Activated gamma-delta T cell treated with anti-CD3 and anti-CD28 coated beads, Interleukin-2, amount 50 U/mL, for 16 hours (primary cell): ENCODE measurements around the gene FOXP1.
A peak's percentile ranks its signal among the peaks of the same experiment; 100 is the strongest.

Experiments
- DNase-seq: peaks from one replicate; pipeline ENCODE4 v3.0.0-alpha.2; 2020; ENCODE audit warnings: low read depth

The FOXP1 gene

GRCh38 chr3:71586810-71587242 is 3.3 kb upstream of the FOXP1 start:
- DNase-seq = no peak

GRCh38 chr3:71585887-71586809 is 2.6 kb upstream of the FOXP1 start:
- no peak for DNase-seq

GRCh38 chr3:71585131-71585530 is 1.6 kb upstream of the FOXP1 start:
- DNase-seq = no peak

DNA sequence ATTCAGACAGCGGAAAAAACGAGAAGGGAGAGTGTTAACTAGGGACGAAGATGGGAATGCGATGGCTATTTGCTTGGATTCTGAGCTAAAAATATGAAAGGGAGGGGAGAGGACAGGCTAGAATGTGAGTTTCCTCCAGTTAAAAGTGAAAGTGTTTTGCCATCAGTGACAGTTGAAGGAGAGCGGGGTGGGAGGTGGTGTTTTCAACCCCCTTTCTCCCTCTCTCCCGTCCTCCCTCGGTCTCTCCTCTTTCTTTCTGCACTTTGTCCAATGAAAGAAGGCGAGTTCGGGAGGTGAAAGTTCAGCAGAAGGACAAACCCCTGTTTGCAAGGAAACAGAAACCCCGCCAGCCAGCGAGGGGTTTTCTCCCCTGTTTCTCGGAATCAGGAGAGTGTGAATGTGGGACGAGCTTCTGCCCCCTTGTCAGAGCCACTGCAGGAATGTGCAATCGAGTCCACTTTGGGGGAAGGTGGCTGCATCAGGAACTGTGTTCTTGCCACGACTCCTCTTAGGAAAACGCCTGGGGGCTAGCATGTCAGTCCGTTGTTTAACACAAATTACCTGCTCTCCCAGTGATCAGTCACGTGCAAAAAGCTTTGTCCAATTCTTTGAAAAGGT is 975 bp upstream of the FOXP1 start:
- DNase-seq = peak; percentile 26

DNA sequence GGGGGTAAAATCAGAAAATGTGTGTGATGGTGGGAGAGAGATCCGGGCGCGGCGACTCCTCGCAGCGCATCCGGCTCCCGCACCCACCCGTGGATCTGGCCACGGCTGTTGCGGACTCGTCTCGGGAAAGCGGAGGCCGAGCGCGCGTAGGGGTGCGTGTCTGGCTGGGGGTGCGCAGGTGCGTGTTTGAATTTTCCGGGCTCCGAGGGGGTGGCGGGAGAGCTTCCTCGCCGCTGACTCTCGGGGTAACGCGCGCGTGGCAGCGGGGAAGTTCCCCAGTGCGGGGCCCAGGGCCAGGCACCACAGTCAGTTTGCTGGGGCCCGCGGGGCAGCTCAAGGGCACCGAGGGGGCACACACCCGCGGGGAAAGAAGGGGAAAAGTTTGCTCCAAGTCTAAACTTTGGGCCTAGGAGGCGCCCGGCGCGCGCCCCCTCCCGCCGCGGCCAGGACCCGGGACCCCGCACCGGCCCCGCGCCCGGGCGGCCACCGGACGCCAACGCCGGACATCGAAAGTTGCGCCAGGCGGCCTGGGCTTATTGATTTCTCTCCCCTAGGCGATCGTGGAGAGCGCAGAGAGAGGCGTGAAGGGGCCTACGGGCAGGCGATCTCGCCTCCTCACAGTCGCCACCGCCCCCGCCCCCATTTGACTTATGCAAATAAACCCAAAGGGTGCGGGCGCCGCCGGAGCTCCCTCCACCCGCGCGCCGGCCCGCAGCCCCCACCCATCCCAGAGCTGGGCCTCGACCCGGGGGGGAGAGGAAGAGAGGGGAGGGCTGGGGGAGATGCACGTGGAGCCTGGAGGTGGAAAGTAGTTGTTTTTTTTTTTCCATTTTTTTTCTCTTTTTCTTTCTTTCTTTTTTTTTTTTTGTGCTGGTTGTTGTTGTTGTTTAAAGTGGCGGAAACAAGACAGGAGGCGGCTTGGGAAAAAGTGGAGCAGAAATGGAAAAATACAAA is 639 bp downstream of the FOXP1 start:
- peak; percentile 41 for DNase-seq

- DNase-seq = no peak
Measured at GRCh38 chr3:71582036-71582611, 1.4 kb downstream of the FOXP1 start.

- no peak for DNase-seq
Measured at GRCh38 chr3:71581457-71582035, 2.0 kb downstream of the FOXP1 start.

GRCh38 chr3:71580636-71581456 is 2.7 kb downstream of the FOXP1 start:
- DNase-seq = no peak

GRCh38 chr3:71579935-71580406 is 3.6 kb downstream of the FOXP1 start:
- no peak for DNase-seq

DNA sequence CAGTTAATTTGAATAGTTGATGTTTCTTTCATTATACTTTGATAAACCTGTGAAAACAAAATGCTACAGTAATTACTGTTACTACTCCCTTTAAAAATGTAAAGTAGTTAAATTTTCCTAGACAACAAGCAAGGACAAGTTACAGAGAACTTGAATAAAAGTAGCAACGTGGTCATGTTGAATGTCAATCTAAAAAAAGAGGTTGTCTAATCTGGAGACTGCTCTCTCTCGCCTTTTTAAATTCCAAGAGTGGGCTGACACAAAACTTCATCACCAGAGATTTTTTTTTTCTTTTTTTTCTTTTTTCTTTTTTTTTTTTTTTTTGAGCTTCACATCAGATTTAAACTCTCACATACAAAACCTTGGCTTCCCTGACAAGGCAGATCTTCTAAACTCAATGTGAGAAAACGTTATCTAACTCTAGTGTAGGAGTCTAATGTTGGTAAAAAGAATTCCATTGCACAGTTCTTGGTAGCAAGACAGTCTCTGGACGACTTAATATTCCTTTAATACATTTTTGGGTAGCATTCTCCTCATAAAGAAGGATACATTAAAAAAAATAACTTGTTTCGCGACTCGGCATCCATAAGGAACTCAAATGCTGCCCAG is 4.1 kb downstream of the FOXP1 start:
- DNase-seq = no peak

- DNase-seq = no peak
Measured at GRCh38 chr3:71578054-71578751, 5.3 kb downstream of the FOXP1 start.

DNA sequence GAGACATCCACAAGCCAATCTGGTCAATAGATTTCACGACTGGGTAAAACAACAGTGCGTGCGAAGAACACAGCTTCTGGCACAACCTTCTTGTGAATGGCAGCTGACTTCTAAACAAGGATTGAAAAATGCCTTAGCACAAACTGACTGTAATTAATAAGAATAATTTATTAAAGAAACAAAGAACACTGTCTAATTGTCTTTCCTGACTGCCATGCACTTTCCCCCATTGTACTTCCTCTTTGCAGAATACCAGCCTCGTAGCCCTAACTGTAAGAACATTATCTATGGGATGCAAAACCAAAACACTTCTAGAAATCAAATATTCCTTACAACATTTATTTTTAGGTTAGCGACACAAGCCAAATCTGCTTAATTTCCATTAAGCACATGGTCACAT is 6.5 kb downstream of the FOXP1 start:
- DNase-seq = no peak

DNA sequence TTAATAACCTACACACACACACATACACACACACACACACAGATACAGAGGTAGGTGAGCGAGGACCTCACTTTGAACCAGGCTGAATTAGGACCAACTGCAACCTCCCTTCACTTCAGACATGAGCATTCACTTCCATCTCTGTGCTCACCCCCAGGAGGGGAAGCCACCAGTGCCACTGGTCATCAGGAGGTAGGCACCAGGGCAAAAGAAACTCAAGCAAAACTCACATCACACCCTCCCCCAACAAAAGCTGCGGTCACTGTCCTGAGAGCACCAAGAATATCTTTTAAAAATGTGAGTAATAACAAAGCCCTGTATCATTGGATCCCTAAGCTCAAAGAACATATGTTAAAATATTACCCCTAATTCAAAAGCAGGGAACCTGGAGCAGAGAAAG is 8.1 kb downstream of the FOXP1 start:
- DNase-seq = no peak

GRCh38 chr3:71573181-71573580 is 10.3 kb downstream of the FOXP1 start:
- no peak for DNase-seq

GRCh38 chr3:71570546-71570945 is 13.0 kb downstream of the FOXP1 start:
- DNase-seq = no peak

GRCh38 chr3:71568207-71568606 is 15.3 kb downstream of the FOXP1 start:
- DNase-seq = no peak

- no peak for DNase-seq
Measured at GRCh38 chr3:71566776-71567175, 16.8 kb downstream of the FOXP1 start.

DNA sequence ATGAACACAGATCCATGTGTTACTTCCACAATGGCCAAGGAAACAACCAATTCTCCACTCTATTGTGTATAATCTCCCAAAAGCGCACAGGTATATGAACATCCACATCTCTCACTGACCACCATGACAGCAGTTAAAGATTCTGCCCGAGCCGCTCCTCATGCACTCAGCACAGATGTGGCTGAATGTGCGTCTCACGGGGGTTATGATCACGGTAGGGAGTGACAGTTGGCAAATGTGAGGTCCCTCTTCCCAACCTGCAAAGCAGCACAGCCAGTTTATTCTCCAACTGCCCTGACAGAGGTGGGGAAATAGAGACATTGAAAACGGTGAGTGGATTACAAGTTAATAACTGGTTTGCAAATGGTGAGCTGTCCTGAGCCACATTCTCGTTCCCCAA is 17.6 kb downstream of the FOXP1 start:
- no peak for DNase-seq

GRCh38 chr3:71565316-71565715 is 18.2 kb downstream of the FOXP1 start:
- DNase-seq = no peak
